Measurements from ENCODE around the gene ROBO2.

The ROBO2 gene

GRCh38 chr3:77026904-77027634 is 12.8 kb upstream of the ROBO2 start:
- no peak overlapping the region for H3K9ac ChIP-seq
- H3K27me3 ChIP-seq: no peaks in the 10 kb centered on the region
- H3K27ac ChIP-seq: no peak overlapping the region
- H3K4me1 ChIP-seq: no peaks in the 10 kb centered on the region
- no peaks in the 10 kb centered on the region for H3K9me3 ChIP-seq
- no peak for TF ChIP-seq Cebpa-rat (IDR thresholded peaks at IDR 0.05)
- H3K4me2 ChIP-seq: no peak overlapping the region
- H3K4me3 ChIP-seq: no peak overlapping the region
- no peaks in the 10 kb centered on the region for H3K36me3 ChIP-seq
- H4K20me1 ChIP-seq: no peaks in the 10 kb centered on the region

GRCh38 chr3:77028005-77028404 is 11.9 kb upstream of the ROBO2 start:
- no peak for TF ChIP-seq Cebpa-rat (IDR thresholded peaks at IDR 0.05)
- Histone ChIP-seq H4K20me1 (no peaks in the 10 kb centered on the region), H3K9me3 (no peaks in the 10 kb centered on the region), H3K4me2 (no peak overlapping the region), H3K27me3 (no peaks in the 10 kb centered on the region), H3K4me3 (no peak overlapping the region), H3K27ac (no peak overlapping the region), H3K36me3 (no peaks in the 10 kb centered on the region), H3K9ac (no peak overlapping the region), H3K4me1 (no peaks in the 10 kb centered on the region)

GRCh38 chr3:77038468-77038929 is 1.4 kb upstream of the ROBO2 start:
- Histone ChIP-seq H3K4me3 (0 out of 2 replicates have a peak overlapping the region, but pooled peaks have one; percentile 17), H3K27ac (no peak overlapping the region), H3K9ac (no peak overlapping the region), H3K4me2 (peak overlapping the region; percentile 64), H3K9me3 (0 out of 2 replicates have a peak, but pooled peaks cover 3% of the 10 kb centered on the region), H3K4me1 (peaks cover 5% of the 10 kb centered on the region; the same call in 1 of the 2 replicates), H3K27me3 (peaks cover 41% of the 10 kb centered on the region), H3K36me3 (no peaks in the 10 kb centered on the region), H4K20me1 (no peaks in the 10 kb centered on the region)
- no peak for TF ChIP-seq Cebpa-rat (IDR thresholded peaks at IDR 0.05)

- Histone ChIP-seq H4K20me1 (no peaks in the 10 kb centered on the region), H3K4me1 (peaks cover 5% of the 10 kb centered on the region; the same call in 1 of the 2 replicates), H3K9ac (no peak overlapping the region), H3K36me3 (no peaks in the 10 kb centered on the region), H3K4me3 (peak overlapping the region; percentile 58), H3K27ac (no peak overlapping the region), H3K27me3 (peaks cover 41% of the 10 kb centered on the region), H3K4me2 (peak overlapping the region; percentile 64), H3K9me3 (0 out of 2 replicates have a peak, but pooled peaks cover 3% of the 10 kb centered on the region)
- TF ChIP-seq Cebpa-rat (IDR thresholded peaks at IDR 0.05): no peak
These were observed 831 bp upstream of the ROBO2 start for GRCh38 chr3:77038930-77039605.

- Histone ChIP-seq H3K9ac (no peak overlapping the region), H3K4me3 (no peak overlapping the region), H3K27ac (no peak overlapping the region), H3K9me3 (0 out of 2 replicates have a peak, but pooled peaks cover 3% of the 10 kb centered on the region), H4K20me1 (no peaks in the 10 kb centered on the region), H3K27me3 (peaks cover 41% of the 10 kb centered on the region), H3K4me1 (peaks cover 5% of the 10 kb centered on the region; the same call in 1 of the 2 replicates), H3K36me3 (no peaks in the 10 kb centered on the region), H3K4me2 (no peak overlapping the region)
- no peak for TF ChIP-seq Cebpa-rat (IDR thresholded peaks at IDR 0.05)
These were observed 317 bp downstream of the ROBO2 start for GRCh38 chr3:77040216-77040615.

GRCh38 chr3:77040926-77041722 is 1.2 kb downstream of the ROBO2 start:
- Histone ChIP-seq H3K27ac (no peak overlapping the region), H3K4me1 (peaks cover 5% of the 10 kb centered on the region; the same call in 1 of the 2 replicates), H3K4me2 (no peak overlapping the region), H3K36me3 (no peaks in the 10 kb centered on the region), H3K9me3 (0 out of 2 replicates have a peak, but pooled peaks cover 3% of the 10 kb centered on the region), H3K27me3 (peaks cover 41% of the 10 kb centered on the region), H4K20me1 (no peaks in the 10 kb centered on the region), H3K9ac (no peak overlapping the region), H3K4me3 (no peak overlapping the region)
- TF ChIP-seq Cebpa-rat (IDR thresholded peaks at IDR 0.05): no peak

- TF ChIP-seq Cebpa-rat (IDR thresholded peaks at IDR 0.05): no peak
- no peak overlapping the region for H3K27ac ChIP-seq
- peaks cover 41% of the 10 kb centered on the region for H3K27me3 ChIP-seq
- H3K4me2 ChIP-seq: no peak overlapping the region
- peaks cover 5% of the 10 kb centered on the region; the same call in 1 of the 2 replicates for H3K4me1 ChIP-seq
- H3K9me3 ChIP-seq: 0 out of 2 replicates have a peak, but pooled peaks cover 3% of the 10 kb centered on the region
- no peaks in the 10 kb centered on the region for H4K20me1 ChIP-seq
- no peak overlapping the region for H3K4me3 ChIP-seq
- no peak overlapping the region for H3K9ac ChIP-seq
- H3K36me3 ChIP-seq: no peaks in the 10 kb centered on the region
These were observed 1.9 kb downstream of the ROBO2 start for GRCh38 chr3:77041811-77042210.

- H3K9me3 ChIP-seq: 0 out of 2 replicates have a peak, but pooled peaks cover 3% of the 10 kb centered on the region
- H3K4me3 ChIP-seq: no peak overlapping the region
- peaks cover 5% of the 10 kb centered on the region; the same call in 1 of the 2 replicates for H3K4me1 ChIP-seq
- no peak for TF ChIP-seq Cebpa-rat (IDR thresholded peaks at IDR 0.05)
- H4K20me1 ChIP-seq: no peaks in the 10 kb centered on the region
- no peak overlapping the region for H3K9ac ChIP-seq
- no peak overlapping the region for H3K27ac ChIP-seq
- H3K36me3 ChIP-seq: no peaks in the 10 kb centered on the region
- H3K27me3 ChIP-seq: peaks cover 41% of the 10 kb centered on the region
- no peak overlapping the region for H3K4me2 ChIP-seq
These were observed 2.4 kb downstream of the ROBO2 start for GRCh38 chr3:77042343-77042742.

- no peak overlapping the region for H3K27ac ChIP-seq
- peaks cover 41% of the 10 kb centered on the region for H3K27me3 ChIP-seq
- H3K4me1 ChIP-seq: peaks cover 5% of the 10 kb centered on the region; the same call in 1 of the 2 replicates
- 0 out of 2 replicates have a peak, but pooled peaks cover 3% of the 10 kb centered on the region for H3K9me3 ChIP-seq
- H3K9ac ChIP-seq: no peak overlapping the region
- no peaks in the 10 kb centered on the region for H3K36me3 ChIP-seq
- no peak overlapping the region for H3K4me3 ChIP-seq
- H4K20me1 ChIP-seq: no peaks in the 10 kb centered on the region
- TF ChIP-seq Cebpa-rat (IDR thresholded peaks at IDR 0.05): no peak
- no peak overlapping the region for H3K4me2 ChIP-seq
These were observed 3.0 kb downstream of the ROBO2 start for GRCh38 chr3:77042882-77043281.
